PFSK-1 (cell line): ENCODE results near the gene NCK2.

Experiments used
- POLR2AphosphoS5 ChIP-seq: IDR thresholded peaks from 2 replicates; pipeline ENCODE4 v1.6.1; 2012; ENCODE audit warnings: low read depth, mild to moderate bottlenecking, control low read depth, low read length, moderate library complexity
- TAF1 ChIP-seq: IDR thresholded peaks from 2 replicates; pipeline ENCODE4 v1.6.1; 2012; ENCODE audit warnings: low read length, control low read depth, borderline replicate concordance; ENCODE audit not compliant: insufficient read depth
- TF ChIP-seq, protein P1 (sequence below), 2 experiments: IDR thresholded peaks; 2 replicates each; pipeline versions ENCODE4 v1.6.1 to v1.8.0; 2011 to 2012; ENCODE audit warnings: low read depth in 2 of 2, low read length in 2 of 2, control low read depth in 1 of 2, inconsistent platforms in 1 of 2, mild to moderate bottlenecking in 1 of 2, moderate library complexity in 1 of 2; ENCODE audit not compliant: insufficient read depth in 1 of 2

DNA sequence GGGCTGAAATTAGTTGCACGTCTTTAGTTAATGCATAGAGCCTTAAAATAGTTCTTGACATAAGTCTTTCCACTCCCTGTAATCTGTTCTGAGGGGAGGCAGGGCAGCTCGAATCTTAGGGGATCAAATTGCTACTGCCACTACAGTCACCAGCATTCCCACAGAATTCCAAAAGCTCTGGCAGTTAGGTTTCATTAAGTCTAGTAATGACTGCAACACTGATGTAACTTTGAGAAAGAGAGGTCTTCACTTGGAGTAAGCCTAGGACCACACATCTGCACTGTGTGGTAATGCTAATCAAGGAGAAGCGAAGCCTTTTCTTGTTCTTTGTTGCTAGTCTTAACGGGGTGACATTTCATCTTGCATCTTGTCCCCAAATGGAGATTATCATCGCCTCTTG, 19.3 kb upstream of the NCK2 start:
- TF ChIP-seq POLR2AphosphoS5 (no peak), TAF1 (no peak)
- TF ChIP-seq, protein P1, sequence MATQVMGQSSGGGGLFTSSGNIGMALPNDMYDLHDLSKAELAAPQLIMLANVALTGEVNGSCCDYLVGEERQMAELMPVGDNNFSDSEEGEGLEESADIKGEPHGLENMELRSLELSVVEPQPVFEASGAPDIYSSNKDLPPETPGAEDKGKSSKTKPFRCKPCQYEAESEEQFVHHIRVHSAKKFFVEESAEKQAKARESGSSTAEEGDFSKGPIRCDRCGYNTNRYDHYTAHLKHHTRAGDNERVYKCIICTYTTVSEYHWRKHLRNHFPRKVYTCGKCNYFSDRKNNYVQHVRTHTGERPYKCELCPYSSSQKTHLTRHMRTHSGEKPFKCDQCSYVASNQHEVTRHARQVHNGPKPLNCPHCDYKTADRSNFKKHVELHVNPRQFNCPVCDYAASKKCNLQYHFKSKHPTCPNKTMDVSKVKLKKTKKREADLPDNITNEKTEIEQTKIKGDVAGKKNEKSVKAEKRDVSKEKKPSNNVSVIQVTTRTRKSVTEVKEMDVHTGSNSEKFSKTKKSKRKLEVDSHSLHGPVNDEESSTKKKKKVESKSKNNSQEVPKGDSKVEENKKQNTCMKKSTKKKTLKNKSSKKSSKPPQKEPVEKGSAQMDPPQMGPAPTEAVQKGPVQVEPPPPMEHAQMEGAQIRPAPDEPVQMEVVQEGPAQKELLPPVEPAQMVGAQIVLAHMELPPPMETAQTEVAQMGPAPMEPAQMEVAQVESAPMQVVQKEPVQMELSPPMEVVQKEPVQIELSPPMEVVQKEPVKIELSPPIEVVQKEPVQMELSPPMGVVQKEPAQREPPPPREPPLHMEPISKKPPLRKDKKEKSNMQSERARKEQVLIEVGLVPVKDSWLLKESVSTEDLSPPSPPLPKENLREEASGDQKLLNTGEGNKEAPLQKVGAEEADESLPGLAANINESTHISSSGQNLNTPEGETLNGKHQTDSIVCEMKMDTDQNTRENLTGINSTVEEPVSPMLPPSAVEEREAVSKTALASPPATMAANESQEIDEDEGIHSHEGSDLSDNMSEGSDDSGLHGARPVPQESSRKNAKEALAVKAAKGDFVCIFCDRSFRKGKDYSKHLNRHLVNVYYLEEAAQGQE (IDR thresholded peaks at IDR 0.05; ENCODE audit: insufficient read depth in 1 of 2, low read depth in 2 of 2, low read length in 2 of 2), result no peak
